ENCODE measurements around the gene RASSF3.
"Not testable (repeated sequence)": the region's sequence is repeated elsewhere in the genome, so short reads cannot be mapped to it uniquely, and the experiment has no call there.

GRCh38 chr12:64626588-64626987 is 16.3 kb downstream of the RASSF3 start:
- not testable (repeated sequence) for TF ChIP-seq CTCF (conservative IDR thresholded peaks at IDR 0.05; ENCODE audit: low read length); EZH2phosphoT487 (IDR thresholded peaks at IDR 0.05; ENCODE audit: borderline replicate concordance, low read depth, low read length)

Data from OCI-LY7 (cell line).